Adipocyte (in vitro differentiated cells): ENCODE data around the gene HOOK2.

Experiments used
- DNase-seq: peaks from one replicate; pipeline ENCODE4 v3.0.0-alpha.2; 2015; ENCODE audit warnings: low read depth
- H3K27me3 ChIP-seq: replicated peaks from 2 replicates; pipeline ENCODE4 v1.7.0; 2013; ENCODE audit warnings: mild to moderate bottlenecking, low read length, moderate library complexity; ENCODE audit not compliant: control insufficient read depth, insufficient read depth
- H3K36me3 ChIP-seq: 2 replicates; pipeline ENCODE4 v1.7.0; 2013; ENCODE audit warnings: low read length, mild to moderate bottlenecking, moderate library complexity; ENCODE audit not compliant: control insufficient read depth, insufficient read depth, severe bottlenecking
- H3K4me1 ChIP-seq: 2 replicates; pipeline ENCODE4 v1.7.0; 2013; ENCODE audit warnings: mild to moderate bottlenecking, low read length, moderate library complexity; ENCODE audit not compliant: control insufficient read depth, insufficient read depth
- H3K4me3 ChIP-seq: 2 replicates; pipeline ENCODE4 v1.7.0; 2013; ENCODE audit warnings: mild to moderate bottlenecking, low read length, moderate library complexity
- H3K9ac ChIP-seq: 2 replicates; pipeline ENCODE4 v1.7.0; 2013; ENCODE audit warnings: mild to moderate bottlenecking, low read length, moderate library complexity
- H3K9me3 ChIP-seq: 2 replicates; pipeline ENCODE4 v1.7.0; 2013; ENCODE audit warnings: mild to moderate bottlenecking, low read length, moderate library complexity; ENCODE audit not compliant: control insufficient read depth

The HOOK2 gene

GRCh38 chr19:12778017-12778904 lies 2.9 kb upstream of the HOOK2 start:
- H3K4me3 ChIP-seq, result peak overlapping the region; percentile 83
- no peaks in the 10 kb centered on the region for H3K36me3 ChIP-seq
- peaks cover 57% of the 10 kb centered on the region for H3K4me1 ChIP-seq
- DNase-seq, result peak; percentile 85
- no peaks in the 10 kb centered on the region for H3K9me3 ChIP-seq
- H3K27me3 ChIP-seq, result no peaks in the 10 kb centered on the region
- peak overlapping the region; percentile 92 for H3K9ac ChIP-seq

GRCh38 chr19:12777217-12778016 lies 2.1 kb upstream of the HOOK2 start:
- H3K9me3 ChIP-seq, result no peaks in the 10 kb centered on the region
- H3K4me1 ChIP-seq, result peaks cover 60% of the 10 kb centered on the region
- no peaks in the 10 kb centered on the region for H3K36me3 ChIP-seq
- no peaks in the 10 kb centered on the region for H3K27me3 ChIP-seq
- peak; percentile 95 for DNase-seq
- peak overlapping the region; percentile 83 for H3K4me3 ChIP-seq
- peak overlapping the region; percentile 92 for H3K9ac ChIP-seq

- H3K4me1 ChIP-seq, result peaks cover 46% of the 10 kb centered on the region
- H3K27me3 ChIP-seq, result no peaks in the 10 kb centered on the region
- peaks cover 8% of the 10 kb centered on the region for H3K36me3 ChIP-seq
- peak; percentile 41 for DNase-seq
- no peaks in the 10 kb centered on the region for H3K9me3 ChIP-seq
- H3K4me3 ChIP-seq, result no peak overlapping the region
- peak overlapping the region; percentile 92 for H3K9ac ChIP-seq
Measured at GRCh38 chr19:12773571-12773970, 1.8 kb downstream of the HOOK2 start.

- no peaks in the 10 kb centered on the region for H3K27me3 ChIP-seq
Measured at GRCh38 chr19:12772323-12772722, 3.0 kb downstream of the HOOK2 start.

GRCh38 chr19:12770922-12771321 lies 4.4 kb downstream of the HOOK2 start:
- H3K4me1 ChIP-seq, result peaks cover 35% of the 10 kb centered on the region
- H3K27me3 ChIP-seq, result no peaks in the 10 kb centered on the region
- peaks cover 23% of the 10 kb centered on the region for H3K36me3 ChIP-seq
- no peak for DNase-seq
- H3K9me3 ChIP-seq, result no peaks in the 10 kb centered on the region
- no peak overlapping the region for H3K4me3 ChIP-seq
- H3K9ac ChIP-seq, result no peak overlapping the region

More at GRCh38 chr19:12772323-12772722, 3.0 kb downstream of the HOOK2 start:
- Histone ChIP-seq H3K4me1 (peaks cover 37% of the 10 kb centered on the region), H3K9ac (peak overlapping the region; percentile 92), H3K4me3 (no peak overlapping the region), H3K9me3 (no peaks in the 10 kb centered on the region), H3K36me3 (peaks cover 19% of the 10 kb centered on the region)
- DNase-seq, result no peak

GRCh38 chr19:12769689-12770088 lies 5.7 kb downstream of the HOOK2 start:
- H3K4me1 ChIP-seq, result peaks cover 29% of the 10 kb centered on the region
- no peak for DNase-seq

GRCh38 chr19:12767666-12768065 lies 7.7 kb downstream of the HOOK2 start:
- peaks cover 9% of the 10 kb centered on the region for H3K4me1 ChIP-seq
- no peaks in the 10 kb centered on the region for H3K9me3 ChIP-seq
- H3K27me3 ChIP-seq, result no peaks in the 10 kb centered on the region
- peaks cover 46% of the 10 kb centered on the region for H3K36me3 ChIP-seq
- H3K9ac ChIP-seq, result no peak overlapping the region
- DNase-seq, result no peak
- no peak overlapping the region for H3K4me3 ChIP-seq

More at GRCh38 chr19:12769689-12770088, 5.7 kb downstream of the HOOK2 start:
- H3K9ac ChIP-seq, result no peak overlapping the region
- H3K36me3 ChIP-seq, result peaks cover 34% of the 10 kb centered on the region
- H3K9me3 ChIP-seq, result no peaks in the 10 kb centered on the region
- H3K4me3 ChIP-seq, result no peak overlapping the region
- H3K27me3 ChIP-seq, result no peaks in the 10 kb centered on the region

- no peak for DNase-seq
- no peaks in the 10 kb centered on the region for H3K27me3 ChIP-seq
- H3K4me1 ChIP-seq, result peaks cover 4% of the 10 kb centered on the region
- no peak overlapping the region for H3K9ac ChIP-seq
- no peaks in the 10 kb centered on the region for H3K9me3 ChIP-seq
- H3K36me3 ChIP-seq, result peaks cover 51% of the 10 kb centered on the region
- H3K4me3 ChIP-seq, result no peak overlapping the region
Measured at GRCh38 chr19:12767150-12767549, 8.2 kb downstream of the HOOK2 start.

- Histone ChIP-seq H3K4me3 (peak overlapping the region; percentile 73), H3K36me3 (peaks cover 52% of the 10 kb centered on the region), H3K9ac (peak overlapping the region; percentile 42), H3K9me3 (no peaks in the 10 kb centered on the region), H3K4me1 (no peaks in the 10 kb centered on the region), H3K27me3 (no peaks in the 10 kb centered on the region)
- peak; percentile 82 for DNase-seq
Measured at GRCh38 chr19:12766051-12766521, 9.3 kb downstream of the HOOK2 start.

- peaks cover 46% of the 10 kb centered on the region for H3K36me3 ChIP-seq
- H3K4me1 ChIP-seq, result no peaks in the 10 kb centered on the region
- no peak overlapping the region for H3K4me3 ChIP-seq
- no peak overlapping the region for H3K9ac ChIP-seq
- DNase-seq, result no peak
- H3K9me3 ChIP-seq, result no peaks in the 10 kb centered on the region
- H3K27me3 ChIP-seq, result no peaks in the 10 kb centered on the region
Measured at GRCh38 chr19:12764698-12765097, 10.7 kb downstream of the HOOK2 start.

GRCh38 chr19:12763100-12763499 lies 12.3 kb downstream of the HOOK2 start:
- no peaks in the 10 kb centered on the region for H3K4me1 ChIP-seq
- no peak for DNase-seq
- H3K36me3 ChIP-seq, result peaks cover 44% of the 10 kb centered on the region

More at GRCh38 chr19:12763100-12763499, 12.3 kb downstream of the HOOK2 start:
- no peak overlapping the region for H3K9ac ChIP-seq
- H3K27me3 ChIP-seq, result no peaks in the 10 kb centered on the region
- no peak overlapping the region for H3K4me3 ChIP-seq
- no peaks in the 10 kb centered on the region for H3K9me3 ChIP-seq
